ENCODE data around the gene TEX38. TPM values are rescaled to one million over a fixed set of nuclear protein-coding genes. Genes with fewer than 3 reads are reported as not detected.

The TEX38 gene
- total RNA-seq, 2 experiments from 2014 or later: not detected

- H3K4me1 ChIP-seq (ENCODE audit: insufficient read depth, low read length, poor library complexity, severe bottlenecking): no peaks in the 10 kb centered on the region
- no peaks in the 10 kb centered on the region for H3K79me2 ChIP-seq (ENCODE audit: insufficient read depth, low read depth, low read length)
- POLR2A ChIA-PET: interaction anchor here (1.1 kb wide), 1 partner anchor 11 kb away, joined by 3 read pairs; no protein-coding TSS in a partner anchor
- no peaks in the 10 kb centered on the region for H3K9me2 ChIP-seq (ENCODE audit: insufficient read depth, low read length)
- no peak overlapping the region for H3K4me3 ChIP-seq (ENCODE audit: low read depth, low read length, poor library complexity, severe bottlenecking)
- H3K4me2 ChIP-seq (ENCODE audit: low read length): no peak overlapping the region
- no TSS peak for BruUV-seq (replicated peaks)
- CTCF ChIA-PET (ENCODE audit: unreplicated experiment): no interaction called here
- DNase-seq (ENCODE audit: low spot score): no peak
- H3K36me3 ChIP-seq (ENCODE audit: insufficient read depth, low read length): peaks cover 100% of the 10 kb centered on the region
- intact Hi-C loops (cut with micrococcal nuclease; ENCODE audit: unreplicated experiment): no loop called here
- no peak overlapping the region for H2AFZ ChIP-seq (ENCODE audit: low read length)
- H4K20me1 ChIP-seq (ENCODE audit: insufficient read depth, low read length): no peaks in the 10 kb centered on the region
- TF ChIP-seq CTCF (conservative IDR thresholded peaks at IDR 0.05; ENCODE audit: low read length) (no peak), EZH2phosphoT487 (IDR thresholded peaks at IDR 0.05; ENCODE audit: borderline replicate concordance, low read depth, low read length) (no peak)
- H3K9me3 ChIP-seq (ENCODE audit: low read length): no peaks in the 10 kb centered on the region
- H3K27ac ChIP-seq (ENCODE audit: low read depth, low read length, poor library complexity, severe bottlenecking): no peak overlapping the region
Measured at GRCh38 chr1:46686255-46686654, 14.6 kb downstream of the TEX38 start.

GRCh38 chr1:46687093-46687659 lies 15.5 kb downstream of the TEX38 start:
- TF ChIP-seq CTCF (conservative IDR thresholded peaks at IDR 0.05; ENCODE audit: low read length): no peak
- no peak for TF ChIP-seq EZH2phosphoT487 (IDR thresholded peaks at IDR 0.05; ENCODE audit: borderline replicate concordance, low read depth, low read length)
- Histone ChIP-seq H3K4me1 (ENCODE audit: insufficient read depth, low read length, poor library complexity, severe bottlenecking) (no peaks in the 10 kb centered on the region), H3K27ac (ENCODE audit: low read depth, low read length, poor library complexity, severe bottlenecking) (no peak overlapping the region), H3K4me3 (ENCODE audit: low read depth, low read length, poor library complexity, severe bottlenecking) (no peak overlapping the region), H3K9me3 (ENCODE audit: low read length) (no peaks in the 10 kb centered on the region), H3K79me2 (ENCODE audit: insufficient read depth, low read depth, low read length) (no peaks in the 10 kb centered on the region), H2AFZ (ENCODE audit: low read length) (no peak overlapping the region), H3K4me2 (ENCODE audit: low read length) (no peak overlapping the region), H3K36me3 (ENCODE audit: insufficient read depth, low read length) (peaks cover 100% of the 10 kb centered on the region), H4K20me1 (ENCODE audit: insufficient read depth, low read length) (no peaks in the 10 kb centered on the region), H3K9me2 (ENCODE audit: insufficient read depth, low read length) (no peaks in the 10 kb centered on the region)
- POLR2A ChIA-PET: interaction anchor here (1.0 kb wide), 1 partner anchor 18 kb away, joined by 3 read pairs; no protein-coding TSS in a partner anchor
- DNase-seq (ENCODE audit: low spot score): no peak
- intact Hi-C loops (cut with micrococcal nuclease; ENCODE audit: unreplicated experiment): no loop called here
- BruUV-seq (replicated peaks): no TSS peak
- CTCF ChIA-PET (ENCODE audit: unreplicated experiment): no interaction called here

DNA sequence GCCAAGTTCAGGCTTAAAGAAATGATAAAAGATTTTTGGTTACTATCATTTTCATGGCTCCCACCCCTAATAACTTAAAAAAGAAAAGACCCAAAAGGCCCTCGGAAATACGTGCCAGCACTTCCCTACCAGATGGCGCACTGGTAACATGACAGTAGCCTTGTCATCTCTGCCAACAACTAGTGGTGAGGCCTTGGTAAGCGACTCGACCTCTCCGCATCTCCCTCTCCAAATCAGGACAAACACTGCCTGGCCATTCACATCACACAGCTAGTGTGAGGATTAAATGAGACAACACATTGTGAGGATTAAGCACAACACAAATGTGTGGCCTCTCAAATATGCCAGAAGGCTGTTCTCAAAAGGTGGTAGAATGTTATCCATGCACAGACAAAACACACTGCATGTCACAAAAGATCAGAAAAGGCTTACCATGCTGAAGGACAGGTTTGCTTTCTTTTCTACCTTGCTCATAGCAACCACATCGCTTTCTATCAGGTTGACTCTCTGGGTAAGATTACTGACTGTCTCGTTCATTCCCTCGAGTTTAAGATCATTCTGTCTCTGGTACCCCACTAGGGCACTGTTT lies 16.4 kb downstream of the TEX38 start:
- peaks cover 99% of the 10 kb centered on the region for H3K36me3 ChIP-seq (ENCODE audit: insufficient read depth, low read length)
- H3K4me3 ChIP-seq (ENCODE audit: low read depth, low read length, poor library complexity, severe bottlenecking): no peak overlapping the region
- intact Hi-C loops (cut with micrococcal nuclease; ENCODE audit: unreplicated experiment): no loop called here
- H3K79me2 ChIP-seq (ENCODE audit: insufficient read depth, low read depth, low read length): no peaks in the 10 kb centered on the region
- H4K20me1 ChIP-seq (ENCODE audit: insufficient read depth, low read length): no peaks in the 10 kb centered on the region
- no peak overlapping the region for H3K27ac ChIP-seq (ENCODE audit: low read depth, low read length, poor library complexity, severe bottlenecking)
- no peaks in the 10 kb centered on the region for H3K9me3 ChIP-seq (ENCODE audit: low read length)
- H3K4me2 ChIP-seq (ENCODE audit: low read length): no peak overlapping the region
- no peak for DNase-seq (ENCODE audit: low spot score)
- TF ChIP-seq EZH2phosphoT487 (IDR thresholded peaks at IDR 0.05; ENCODE audit: borderline replicate concordance, low read depth, low read length) (no peak), CTCF (conservative IDR thresholded peaks at IDR 0.05; ENCODE audit: low read length) (no peak)
- no TSS peak for BruUV-seq (replicated peaks)
- ChIA-PET POLR2A (no interaction called here), CTCF (ENCODE audit: unreplicated experiment) (no interaction called here)
- no peaks in the 10 kb centered on the region for H3K4me1 ChIP-seq (ENCODE audit: insufficient read depth, low read length, poor library complexity, severe bottlenecking)
- no peaks in the 10 kb centered on the region for H3K9me2 ChIP-seq (ENCODE audit: insufficient read depth, low read length)
- H2AFZ ChIP-seq (ENCODE audit: low read length): no peak overlapping the region

All from OCI-LY7 (cell line).